BJ (cell line): Measurements from ENCODE around the gene DPY19L1. TPM values are rescaled to one million over a fixed set of nuclear protein-coding genes. Genes with fewer than 3 reads are reported as not detected.
"Not testable (repeated sequence)": the region's sequence is repeated elsewhere in the genome, so short reads cannot be mapped to it uniquely, and the experiment has no call there.

Experiments
- CTCF ChIA-PET: fragments of 350-600 bp; formaldehyde crosslinking; extraction: SDS; loops from one replicate; lab custom pipeline; 2021; ENCODE audit warnings: antibody characterized with exemption, inconsistent platforms; lab: Yijun Ruan, JAX
- POLR2A ChIA-PET: fragments of 300-600 bp; sonication (Branson Sonifier 250); formaldehyde crosslinking; extraction: SDS; loops from one replicate; lab custom pipeline; 2021; ENCODE audit warnings: antibody characterized with exemption; lab: Charles Lee
- DNase-seq: peaks from one replicate; pipeline ENCODE4 v3.0.0-alpha.2; 2011; ENCODE audit warnings: low read depth
- H3K27me3 ChIP-seq: 2 replicates; pipeline ENCODE4 v1.6.0; 2011; ENCODE audit warnings: low read length; ENCODE audit not compliant: control insufficient read depth, insufficient read depth
- H3K36me3 ChIP-seq: 2 replicates; pipeline ENCODE4 v1.5.1; 2011; ENCODE audit warnings: low read length; ENCODE audit not compliant: control insufficient read depth, insufficient read depth
- H3K4me3 ChIP-seq: 2 replicates; pipeline ENCODE4 v1.5.1; 2011; ENCODE audit warnings: low read depth, mild to moderate bottlenecking, control low read depth, low read length
- CTCF ChIP-seq: IDR thresholded peaks from 2 replicates; pipeline ENCODE4 v1.5.1; 2011; ENCODE audit warnings: low read depth, mild to moderate bottlenecking, control low read depth, inconsistent platforms, low read length, moderate library complexity; ENCODE audit not compliant: insufficient read depth
- polyA plus RNA-seq: library from polyadenylated mRNA; depleted of rRNA; stranded (reverse); fragments of >200 nt; gene quantifications from 2 replicates; pipeline ENCODE4 v1.2.3, GENCODE V29; 2011

The DPY19L1 gene
- polyA plus RNA-seq, 1 experiment, result 10.2 TPM

GRCh38 chr7:34939175-34939574, 98.1 kb downstream of the DPY19L1 start:
- H3K4me3 ChIP-seq, result no peak overlapping the region
- no peaks in the 10 kb centered on the region for H3K27me3 ChIP-seq
- H3K36me3 ChIP-seq, result no peaks in the 10 kb centered on the region
- DNase-seq, result no peak
- ChIA-PET POLR2A (no interaction called here), CTCF (interaction anchor here (0.6 kb wide), 1 partner anchor 211 kb away, joined by 4 read pairs; no protein-coding TSS in a partner anchor)
- no peak for TF ChIP-seq CTCF

- H3K27me3 ChIP-seq, H3K36me3 ChIP-seq, CTCF ChIA-PET, POLR2A ChIA-PET, H3K4me3 ChIP-seq, DNase-seq: not testable (repeated sequence)
Observed at GRCh38 chr7:34935735-34936165, 101.5 kb downstream of the DPY19L1 start.

- no peak for DNase-seq
- no peak for TF ChIP-seq CTCF
- no peaks in the 10 kb centered on the region for H3K27me3 ChIP-seq
- no peaks in the 10 kb centered on the region for H3K36me3 ChIP-seq
- H3K4me3 ChIP-seq, result no peak overlapping the region
- ChIA-PET POLR2A (no interaction called here), CTCF (interaction anchor here (0.6 kb wide), 1 partner anchor 32 kb away, joined by 3 read pairs; no protein-coding TSS in a partner anchor)
Observed at GRCh38 chr7:34931739-34932138, 105.5 kb downstream of the DPY19L1 start.

GRCh38 chr7:34929783-34930182, 107.5 kb downstream of the DPY19L1 start:
- H3K4me3 ChIP-seq, DNase-seq, H3K27me3 ChIP-seq, POLR2A ChIA-PET, H3K36me3 ChIP-seq: not testable (repeated sequence)
- CTCF ChIA-PET, result interaction anchor here (1.1 kb wide), 1 partner anchor 100 kb away, joined by 3 read pairs; no protein-coding TSS in a partner anchor

- no peaks in the 10 kb centered on the region for H3K27me3 ChIP-seq
- ChIA-PET POLR2A (no interaction called here), CTCF (interaction anchor here (0.9 to 1.8 kb wide), 4 partner anchors 12 to 168 kb away, joined by 3 to 5 read pairs (median 4); no protein-coding TSS in a partner anchor)
Observed at GRCh38 chr7:34928560-34928959, 108.7 kb downstream of the DPY19L1 start.

GRCh38 chr7:34928052-34928451, 109.2 kb downstream of the DPY19L1 start:
- Histone ChIP-seq H3K36me3 (no peaks in the 10 kb centered on the region), H3K4me3 (no peak overlapping the region), H3K27me3 (no peaks in the 10 kb centered on the region)
- no peak for DNase-seq
- CTCF ChIA-PET, result interaction anchor here (0.9 to 1.8 kb wide), 4 partner anchors 12 to 167 kb away, joined by 3 to 5 read pairs (median 4); no protein-coding TSS in a partner anchor
- POLR2A ChIA-PET, result no interaction called here
- TF ChIP-seq CTCF, result peak; percentile 46

More at GRCh38 chr7:34928560-34928959, 108.7 kb downstream of the DPY19L1 start:
- H3K36me3 ChIP-seq, result no peaks in the 10 kb centered on the region
- TF ChIP-seq CTCF, result no peak
- no peak overlapping the region for H3K4me3 ChIP-seq
- no peak for DNase-seq

- CTCF ChIA-PET, H3K36me3 ChIP-seq, POLR2A ChIA-PET, H3K27me3 ChIP-seq, H3K4me3 ChIP-seq, DNase-seq: not testable (repeated sequence)
Observed at GRCh38 chr7:34920470-34920869, 116.8 kb downstream of the DPY19L1 start.

- POLR2A ChIA-PET, DNase-seq, H3K36me3 ChIP-seq, H3K27me3 ChIP-seq, CTCF ChIA-PET, H3K4me3 ChIP-seq: not testable (repeated sequence)
Observed at GRCh38 chr7:34919038-34919437, 118.2 kb downstream of the DPY19L1 start.

- POLR2A ChIA-PET, CTCF ChIA-PET, H3K36me3 ChIP-seq, H3K27me3 ChIP-seq, DNase-seq, H3K4me3 ChIP-seq: not testable (repeated sequence)
Observed at GRCh38 chr7:34918198-34918861, 119.0 kb downstream of the DPY19L1 start.
